ENCODE measurements around the gene S100A3. TPM values are rescaled to one million over a fixed set of nuclear protein-coding genes. Genes with fewer than 3 reads are reported as not detected.

S100A3 gene
- total and polyA plus RNA-seq, 2 of the 8 experiments (the other 6 are each of a cell fraction or from before 2014, with no cell fraction given): 0.26 to 0.47 TPM

DNA sequence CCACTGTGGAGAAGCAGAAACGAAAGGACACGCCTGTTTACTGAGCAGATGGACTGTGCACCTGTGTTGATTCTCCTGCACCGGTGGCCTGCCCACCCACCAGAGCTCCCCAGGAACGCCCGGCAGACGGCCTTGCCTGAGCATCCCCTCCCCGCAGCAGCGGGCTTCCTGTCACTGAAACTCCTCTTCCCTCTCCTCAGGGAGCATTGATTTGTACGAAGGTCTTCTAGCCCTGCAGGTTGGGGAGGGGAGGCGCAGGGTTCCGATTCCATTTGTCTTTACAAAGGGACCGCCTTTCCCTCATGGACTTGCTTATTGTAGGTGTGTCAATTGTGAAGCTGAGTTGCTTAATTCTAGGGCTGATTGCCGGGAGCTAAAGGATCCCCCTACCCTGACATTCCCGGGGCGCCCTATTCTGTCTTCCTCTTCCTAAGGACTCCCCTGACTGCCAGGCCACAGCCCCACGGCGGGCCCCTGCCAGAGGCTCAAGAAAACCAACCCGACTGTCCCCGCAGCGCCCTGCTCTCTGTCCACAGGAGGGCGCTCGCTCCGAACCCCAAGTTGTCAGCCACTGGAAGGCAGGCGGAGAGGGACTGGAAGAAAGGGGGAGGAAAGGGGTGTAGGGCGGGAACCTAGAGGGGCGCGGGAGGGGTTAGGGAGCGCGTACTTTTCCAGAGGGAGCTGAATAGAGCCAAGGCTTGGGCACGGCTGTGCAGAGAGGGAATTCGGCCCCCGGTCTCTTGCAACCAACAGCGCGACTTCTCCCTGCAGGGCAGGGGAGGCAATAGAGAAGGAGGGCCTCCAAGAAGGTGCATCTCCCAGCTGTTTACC is 16.1 kb downstream of the S100A3 start (continued):
- TF ChIP-seq BRCA1 (IDR thresholded peaks at IDR 0.05; ENCODE audit: low read depth, low read length) (no peak), RNF2 (IDR thresholded peaks at IDR 0.05; ENCODE audit: borderline replicate concordance, low read depth, low read length, missing control alignments, poor library complexity, severe bottlenecking) (no peak), SUZ12 (IDR thresholded peaks at IDR 0.05; ENCODE audit: low read length) (no peak), RAD21 (IDR thresholded peaks at IDR 0.05 in 1 of 2, conservative IDR thresholded peaks at IDR 0.05 in 1 of 2; ENCODE audit: low read depth in 2 of 2, low read length in 2 of 2) (peak; percentile 78 to 92)

Measured in H1 (cell line).